Trophoblast cell (in vitro differentiated cells and primary cell): ENCODE results near the gene KLF15.

Source experiments
- DNase-seq, 2 donors: peaks; one replicate each; pipeline ENCODE4 v3.0.0-alpha.2; 2016
- H2AFZ ChIP-seq: 2 replicates; pipeline ENCODE4 v1.6.1; 2013; ENCODE audit warnings: low read length, moderate library complexity, mild to moderate bottlenecking; ENCODE audit not compliant: insufficient read depth, poor library complexity
- H2AK5ac ChIP-seq: 2 replicates; pipeline ENCODE4 v1.6.1; 2013; ENCODE audit warnings: mild to moderate bottlenecking, low read length
- H2BK120ac ChIP-seq: 2 replicates; pipeline ENCODE4 v1.6.1; 2013; ENCODE audit warnings: low read length, mild to moderate bottlenecking, moderate library complexity; ENCODE audit not compliant: insufficient read depth, poor library complexity
- H2BK12ac ChIP-seq: 2 replicates; pipeline ENCODE4 v1.6.1; 2013; ENCODE audit warnings: mild to moderate bottlenecking, low read length, moderate library complexity
- H2BK5ac ChIP-seq: 2 replicates; pipeline ENCODE4 v1.6.1; 2013; ENCODE audit warnings: low read length, low read depth, moderate library complexity, mild to moderate bottlenecking; ENCODE audit not compliant: poor library complexity
- H3K14ac ChIP-seq: 2 replicates; pipeline ENCODE4 v1.6.1; 2013; ENCODE audit warnings: mild to moderate bottlenecking, low read length
- H3K18ac ChIP-seq: 2 replicates; pipeline ENCODE4 v1.6.1; 2013; ENCODE audit warnings: mild to moderate bottlenecking, low read length
- H3K23ac ChIP-seq: 2 replicates; pipeline ENCODE4 v1.6.1; 2013; ENCODE audit warnings: low read length
- H3K27ac ChIP-seq: 2 replicates; pipeline ENCODE4 v1.5.1; 2013; ENCODE audit warnings: low read depth, mild to moderate bottlenecking, inconsistent platforms, low read length, moderate library complexity
- H3K27me3 ChIP-seq: 2 replicates; pipeline ENCODE4 v1.6.1; 2013; ENCODE audit warnings: inconsistent platforms, mild to moderate bottlenecking, low read length, moderate library complexity; ENCODE audit not compliant: insufficient read depth
- H3K36me3 ChIP-seq, 2 experiments: 1 replicate in 1 of 2; 2 replicates in 1 of 2; pipeline ENCODE4 v1.6.1; 2013; ENCODE audit warnings: low read length in 2 of 2, mild to moderate bottlenecking in 2 of 2, moderate library complexity in 1 of 2; ENCODE audit not compliant: insufficient read depth in 2 of 2, control insufficient read depth in 1 of 2
- H3K4ac ChIP-seq: 2 replicates; pipeline ENCODE4 v1.6.1; 2013; ENCODE audit warnings: low read depth, mild to moderate bottlenecking, low read length, moderate library complexity
- H3K4me1 ChIP-seq, 2 experiments: 1 replicate in 1 of 2; 2 replicates in 1 of 2; pipeline ENCODE4 v1.6.1; 2013; ENCODE audit warnings: low read length in 2 of 2, mild to moderate bottlenecking in 2 of 2, moderate library complexity in 1 of 2; ENCODE audit not compliant: insufficient read depth in 2 of 2, control insufficient read depth in 1 of 2
- H3K4me2 ChIP-seq: 2 replicates; pipeline ENCODE4 v1.6.1; 2013; ENCODE audit warnings: inconsistent platforms, mild to moderate bottlenecking, low read length, moderate library complexity
- H3K4me3 ChIP-seq: 2 replicates; pipeline ENCODE4 v1.5.1; 2013; ENCODE audit warnings: mild to moderate bottlenecking, low read depth, low read length, inconsistent platforms
- H3K79me1 ChIP-seq: one replicate; pipeline ENCODE4 v1.6.1; 2013; ENCODE audit warnings: low read length
- H3K79me2 ChIP-seq: 2 replicates; pipeline ENCODE4 v1.6.1; 2013; ENCODE audit warnings: low read length, mild to moderate bottlenecking; ENCODE audit not compliant: control insufficient read depth, insufficient read depth, poor library complexity
- H3K9ac ChIP-seq: 2 replicates; pipeline ENCODE4 v1.6.1; 2013; ENCODE audit warnings: mild to moderate bottlenecking, low read length
- H3K9me3 ChIP-seq: 2 replicates; pipeline ENCODE4 v1.6.1; 2013; ENCODE audit warnings: low read depth, mild to moderate bottlenecking, control low read depth, inconsistent platforms, low read length; ENCODE audit not compliant: insufficient read depth
- H4K12ac ChIP-seq: 2 replicates; pipeline ENCODE4 v1.6.1; 2013; ENCODE audit warnings: low read depth, mild to moderate bottlenecking, low read length, moderate library complexity
- H4K8ac ChIP-seq: 2 replicates; pipeline ENCODE4 v1.6.1; 2013; ENCODE audit warnings: low read depth, mild to moderate bottlenecking, low read length, moderate library complexity
- H4K91ac ChIP-seq: one replicate; pipeline ENCODE4 v1.6.1; 2013; ENCODE audit warnings: low read depth, mild to moderate bottlenecking, low read length, moderate library complexity
- WGBS: extraction: QIAGEN DNeasy Blood & Tissue Kit; methylation state at CpG from one replicate; pipeline ENCODE4 v1.1.7; 2013; ENCODE audit warnings: missing lambda C conversion rate; ENCODE audit not compliant: insufficient read length, insufficient coverage; ENCODE audit errors: extremely low coverage; 5-methylcytosine and 5-hydroxymethylcytosine counted together

KLF15 gene

GRCh38 chr3:126351771-126352475, 5.3 kb downstream of the KLF15 start:
- no CpG with 5 or more reads among the region's 18 CpGs for WGBS
- DNase-seq = no peak
- Histone ChIP-seq H4K8ac (no peak overlapping the region), H3K36me3 (peaks cover 0 to 2% of the 10 kb centered on the region in 2 experiments), H2AK5ac (no peak overlapping the region), H3K79me2 (no peaks in the 10 kb centered on the region), H2BK12ac (no peak overlapping the region), H3K18ac (no peak overlapping the region), H3K4me2 (no peak overlapping the region), H3K9me3 (peaks cover 2% of the 10 kb centered on the region), H3K4me1 (peaks cover 7% of the 10 kb centered on the region in 2 experiments), H3K14ac (no peak overlapping the region), H3K79me1 (no peaks in the 10 kb centered on the region), H3K4ac (no peak overlapping the region), H2BK5ac (no peak overlapping the region), H2AFZ (no peak overlapping the region), H3K9ac (no peak overlapping the region), H2BK120ac (no peak overlapping the region), H3K27me3 (no peaks in the 10 kb centered on the region), H3K4me3 (no peak overlapping the region), H4K91ac (no peak overlapping the region), H3K27ac (no peak overlapping the region), H4K12ac (no peak overlapping the region), H3K23ac (no peak overlapping the region)

- no peak overlapping the region for H4K12ac ChIP-seq
- no peak overlapping the region for H2AK5ac ChIP-seq
- no peak overlapping the region for H3K4me2 ChIP-seq
- H4K8ac ChIP-seq = no peak overlapping the region
- H2BK12ac ChIP-seq = no peak overlapping the region
- H3K23ac ChIP-seq = no peak overlapping the region
- no peak overlapping the region for H3K18ac ChIP-seq
- H3K27me3 ChIP-seq = no peaks in the 10 kb centered on the region
- peaks cover 2% of the 10 kb centered on the region for H3K9me3 ChIP-seq
- H3K79me1 ChIP-seq = no peaks in the 10 kb centered on the region
- H3K27ac ChIP-seq = no peak overlapping the region
- WGBS = no CpG with 5 or more reads among the region's 10 CpGs
- no peaks in the 10 kb centered on the region for H3K79me2 ChIP-seq
- H3K36me3 ChIP-seq = peaks cover 0 to 2% of the 10 kb centered on the region in 2 experiments
- H2AFZ ChIP-seq = no peak overlapping the region
- H2BK120ac ChIP-seq = no peak overlapping the region
- H3K4ac ChIP-seq = no peak overlapping the region
- H3K14ac ChIP-seq = no peak overlapping the region
- no peak for DNase-seq
- peaks cover 3% of the 10 kb centered on the region in 2 experiments for H3K4me1 ChIP-seq
- no peak overlapping the region for H2BK5ac ChIP-seq
- H3K9ac ChIP-seq = no peak overlapping the region
- no peak overlapping the region for H3K4me3 ChIP-seq
- H4K91ac ChIP-seq = no peak overlapping the region
These were observed 6.0 kb downstream of the KLF15 start for GRCh38 chr3:126351086-126351770.

GRCh38 chr3:126350502-126351085, 6.6 kb downstream of the KLF15 start:
- H2AK5ac ChIP-seq = no peak overlapping the region
- no peak overlapping the region for H3K4me2 ChIP-seq

GRCh38 chr3:126349611-126350501, 7.4 kb downstream of the KLF15 start:
- Histone ChIP-seq H4K8ac (no peak overlapping the region), H3K14ac (no peak overlapping the region), H3K9ac (no peak overlapping the region), H4K91ac (no peak overlapping the region), H3K23ac (no peak overlapping the region), H4K12ac (no peak overlapping the region), H2BK12ac (no peak overlapping the region), H3K4me3 (no peak overlapping the region), H2AFZ (no peak overlapping the region), H3K79me1 (no peaks in the 10 kb centered on the region), H3K4ac (no peak overlapping the region), H2BK120ac (no peak overlapping the region), H3K9me3 (peaks cover 2% of the 10 kb centered on the region), H3K4me1 (no peaks in the 10 kb centered on the region), H3K79me2 (no peaks in the 10 kb centered on the region), H3K27ac (no peak overlapping the region), H2AK5ac (no peak overlapping the region), H3K36me3 (peaks cover 0 to 2% of the 10 kb centered on the region in 2 experiments), H2BK5ac (no peak overlapping the region), H3K27me3 (no peaks in the 10 kb centered on the region), H3K18ac (no peak overlapping the region), H3K4me2 (no peak overlapping the region)
- no CpG with 5 or more reads among the region's 15 CpGs for WGBS
- DNase-seq = no peak

More at GRCh38 chr3:126350502-126351085, 6.6 kb downstream of the KLF15 start:
- H3K79me2 ChIP-seq = no peaks in the 10 kb centered on the region
- no peak overlapping the region for H3K18ac ChIP-seq
- H3K9ac ChIP-seq = no peak overlapping the region
- no peak overlapping the region for H2BK12ac ChIP-seq
- H3K27me3 ChIP-seq = no peaks in the 10 kb centered on the region
- no peak overlapping the region for H3K14ac ChIP-seq
- H4K12ac ChIP-seq = no peak overlapping the region
- H3K9me3 ChIP-seq = peaks cover 2% of the 10 kb centered on the region
- DNase-seq = no peak
- no peak overlapping the region for H2BK5ac ChIP-seq
- peaks cover 0 to 2% of the 10 kb centered on the region in 2 experiments for H3K36me3 ChIP-seq
- no CpG with 5 or more reads among the region's 9 CpGs for WGBS
- H2AFZ ChIP-seq = no peak overlapping the region
- no peak overlapping the region for H3K4me3 ChIP-seq
- H3K4ac ChIP-seq = no peak overlapping the region
- H3K4me1 ChIP-seq = no peaks in the 10 kb centered on the region
- H4K91ac ChIP-seq = no peak overlapping the region
- no peak overlapping the region for H3K23ac ChIP-seq
- H3K27ac ChIP-seq = no peak overlapping the region
- H3K79me1 ChIP-seq = no peaks in the 10 kb centered on the region
- no peak overlapping the region for H2BK120ac ChIP-seq
- H4K8ac ChIP-seq = no peak overlapping the region
